ENCODE results near the gene SPTBN4.

The SPTBN4 gene

DNA sequence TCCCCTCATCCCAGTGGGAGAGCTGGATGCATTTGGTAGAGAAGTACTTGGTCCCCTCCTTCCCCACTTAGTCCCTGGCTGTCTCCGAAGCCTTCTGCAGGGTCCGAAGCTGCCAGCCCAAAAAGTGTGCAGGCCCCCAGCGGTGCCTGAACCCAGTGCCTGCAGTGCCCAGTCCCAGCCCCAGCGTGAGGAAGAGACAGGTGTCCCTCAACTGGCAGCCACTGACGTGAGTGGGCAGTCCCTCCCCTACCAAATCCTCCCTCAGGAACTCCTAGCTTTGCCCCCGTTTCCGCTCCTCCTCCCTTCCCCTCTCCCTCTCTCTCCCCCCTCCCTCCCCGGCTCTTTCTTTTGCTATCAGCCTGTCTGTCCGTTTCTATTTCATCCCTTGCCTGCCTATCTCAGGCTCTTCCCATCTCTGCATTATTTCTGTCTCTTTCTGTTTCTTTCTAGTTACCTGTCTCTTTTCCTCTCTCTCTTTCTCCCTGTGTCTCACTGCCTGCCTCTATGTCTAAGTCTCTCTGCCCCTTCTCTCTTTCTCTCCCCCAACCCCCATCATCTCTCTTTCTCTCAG is 132.6 kb downstream of the SPTBN4 start (continued):
- TF ChIP-seq KLF7 (tag by site-specific recombination; IDR thresholded peaks at IDR 0.05; ENCODE audit: borderline replicate concordance) = 0 out of 2 replicates have a peak, but pooled peaks have one; percentile 41
- TF ChIP-seq ZNF311 (tag by site-specific recombination; IDR thresholded peaks at IDR 0.05; ENCODE audit: borderline replicate concordance) = no peak
- no peak for TF ChIP-seq ZNF510 (tag by site-specific recombination; IDR thresholded peaks at IDR 0.05; ENCODE audit: insufficient replicate concordance)
- peak; percentile 96 for TF ChIP-seq ZNF335 (tag by site-specific recombination; conservative IDR thresholded peaks at IDR 0.05)

DNA sequence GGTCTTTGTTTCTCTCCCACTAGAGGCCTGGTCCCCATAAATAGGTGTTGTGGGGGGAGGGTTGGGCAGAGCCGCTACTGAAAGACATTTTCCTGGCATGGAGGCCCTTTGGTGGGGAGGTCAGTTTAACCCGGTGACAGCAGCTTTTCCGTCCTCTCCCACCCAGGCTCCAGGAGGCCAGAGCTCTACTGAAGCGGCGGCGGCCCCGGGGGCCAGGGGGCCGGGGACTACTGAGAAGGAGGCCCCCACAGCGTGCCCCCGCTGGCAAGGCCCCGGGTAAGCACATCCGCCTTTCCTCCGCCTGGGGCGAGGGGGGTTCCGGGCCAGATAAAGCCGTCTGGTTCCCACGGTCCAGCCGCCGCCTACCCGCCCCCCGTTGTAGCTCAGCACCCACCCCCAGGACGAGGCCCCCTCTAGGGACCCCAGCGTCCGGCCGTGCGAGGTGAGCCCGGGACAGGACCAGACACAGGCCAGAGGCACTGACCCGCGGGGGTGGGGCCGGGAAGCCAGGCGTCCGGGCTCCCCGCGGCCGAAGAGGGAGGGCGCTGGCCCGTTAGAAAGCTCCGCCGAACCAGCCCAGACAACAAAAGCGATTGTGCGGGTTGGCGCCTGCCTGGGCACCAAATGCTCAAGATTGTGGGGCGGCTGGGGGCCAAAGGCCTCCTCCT is 133.2 kb downstream of the SPTBN4 start:
- peaks cover 57% of the 10 kb centered on the region for H3K4me1 ChIP-seq (ENCODE audit: control insufficient read depth, insufficient read depth, low read length)
- CTCF ChIA-PET = interaction anchor here (0.6 to 20.7 kb wide), 28 partner anchors 9 to 332 kb away, joined by 3 to 470 read pairs (median 5); partner anchors contain the start of gene BLVRB
- no peak overlapping the region for H3K4me3 ChIP-seq (ENCODE audit: low read depth, low read length)
- H3K9me3 ChIP-seq (ENCODE audit: control insufficient read depth, insufficient read depth, low read depth, low read length) = no peaks in the 10 kb centered on the region
- H3K36me3 ChIP-seq (ENCODE audit: control insufficient read depth in 2 of 2, insufficient read depth in 1 of 2, low read length in 2 of 2) = no peaks in the 10 kb centered on the region
- POLR2A ChIA-PET = interaction anchor here (0.5 to 1.4 kb wide), 6 partner anchors 10 to 295 kb away, joined by 3 to 4 read pairs (median 3); no protein-coding TSS in a partner anchor
- H3K27ac ChIP-seq (ENCODE audit: extremely low read depth, low read depth, low read length) = no peak overlapping the region
- TF ChIP-seq REPIN1 (tag by site-specific recombination; IDR thresholded peaks at IDR 0.05; ENCODE audit: low read depth) (no peak), ZNF335 (tag by site-specific recombination; conservative IDR thresholded peaks at IDR 0.05) (no peak), ZNF366 (tag by site-specific recombination; conservative IDR thresholded peaks at IDR 0.05) (peak; percentile 85), GLIS2 (tag by site-specific recombination; IDR thresholded peaks at IDR 0.05) (peak; percentile 86), ZNF561 (tag by site-specific recombination; IDR thresholded peaks at IDR 0.05; ENCODE audit: borderline replicate concordance) (no peak), ZNF184 (tag by site-specific recombination; IDR thresholded peaks at IDR 0.05) (no peak), HOXA7 (CRISPR knock-in tag; IDR thresholded peaks at IDR 0.05; ENCODE audit: borderline replicate concordance) (no peak), ZNF341 (tag by site-specific recombination; IDR thresholded peaks at IDR 0.05; ENCODE audit: low read depth) (peak; percentile 82; the same call in 1 of the 2 replicates), ZNF558 (tag by site-specific recombination; IDR thresholded peaks at IDR 0.05) (no peak), ZNF2 (tag by site-specific recombination; IDR thresholded peaks at IDR 0.05) (no peak), KLF9 (tag by site-specific recombination; IDR thresholded peaks at IDR 0.05; ENCODE audit: low read depth) (0 out of 2 replicates have a peak, but pooled peaks have one; percentile 7), TCF7L2 (IDR thresholded peaks at IDR 0.05; ENCODE audit: borderline replicate concordance, low read depth, low read length) (no peak), ZNF404 (tag by site-specific recombination; IDR thresholded peaks at IDR 0.05) (0 out of 2 replicates have a peak, but pooled peaks have one; percentile 1), ZNF596 (tag by site-specific recombination; IDR thresholded peaks at IDR 0.05) (no peak), ZNF121 (tag by site-specific recombination; IDR thresholded peaks at IDR 0.05) (no peak), ZBTB17 (tag by site-specific recombination; IDR thresholded peaks at IDR 0.05) (peak; percentile 28; the same call in 1 of the 2 replicates), ZNF658 (tag by site-specific recombination; IDR thresholded peaks at IDR 0.05) (no peak), ZEB2 (tag by site-specific recombination; IDR thresholded peaks at IDR 0.05) (0 out of 2 replicates have a peak, but pooled peaks have one; percentile 12), SP7 (tag by site-specific recombination; IDR thresholded peaks at IDR 0.05) (no peak), RBAK (tag by site-specific recombination; IDR thresholded peaks at IDR 0.05) (no peak), PRDM1 (tag by site-specific recombination; IDR thresholded peaks at IDR 0.05) (no peak)
- TF ChIP-seq, protein P1, sequence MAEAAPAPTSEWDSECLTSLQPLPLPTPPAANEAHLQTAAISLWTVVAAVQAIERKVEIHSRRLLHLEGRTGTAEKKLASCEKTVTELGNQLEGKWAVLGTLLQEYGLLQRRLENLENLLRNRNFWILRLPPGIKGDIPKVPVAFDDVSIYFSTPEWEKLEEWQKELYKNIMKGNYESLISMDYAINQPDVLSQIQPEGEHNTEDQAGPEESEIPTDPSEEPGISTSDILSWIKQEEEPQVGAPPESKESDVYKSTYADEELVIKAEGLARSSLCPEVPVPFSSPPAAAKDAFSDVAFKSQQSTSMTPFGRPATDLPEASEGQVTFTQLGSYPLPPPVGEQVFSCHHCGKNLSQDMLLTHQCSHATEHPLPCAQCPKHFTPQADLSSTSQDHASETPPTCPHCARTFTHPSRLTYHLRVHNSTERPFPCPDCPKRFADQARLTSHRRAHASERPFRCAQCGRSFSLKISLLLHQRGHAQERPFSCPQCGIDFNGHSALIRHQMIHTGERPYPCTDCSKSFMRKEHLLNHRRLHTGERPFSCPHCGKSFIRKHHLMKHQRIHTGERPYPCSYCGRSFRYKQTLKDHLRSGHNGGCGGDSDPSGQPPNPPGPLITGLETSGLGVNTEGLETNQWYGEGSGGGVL (tag by site-specific recombination; IDR thresholded peaks at IDR 0.05) = no peak
- TF ChIP-seq, protein P2, sequence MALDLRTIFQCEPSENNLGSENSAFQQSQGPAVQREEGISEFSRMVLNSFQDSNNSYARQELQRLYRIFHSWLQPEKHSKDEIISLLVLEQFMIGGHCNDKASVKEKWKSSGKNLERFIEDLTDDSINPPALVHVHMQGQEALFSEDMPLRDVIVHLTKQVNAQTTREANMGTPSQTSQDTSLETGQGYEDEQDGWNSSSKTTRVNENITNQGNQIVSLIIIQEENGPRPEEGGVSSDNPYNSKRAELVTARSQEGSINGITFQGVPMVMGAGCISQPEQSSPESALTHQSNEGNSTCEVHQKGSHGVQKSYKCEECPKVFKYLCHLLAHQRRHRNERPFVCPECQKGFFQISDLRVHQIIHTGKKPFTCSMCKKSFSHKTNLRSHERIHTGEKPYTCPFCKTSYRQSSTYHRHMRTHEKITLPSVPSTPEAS (tag by site-specific recombination; IDR thresholded peaks at IDR 0.05) = no peak
- TF ChIP-seq, protein P3, sequence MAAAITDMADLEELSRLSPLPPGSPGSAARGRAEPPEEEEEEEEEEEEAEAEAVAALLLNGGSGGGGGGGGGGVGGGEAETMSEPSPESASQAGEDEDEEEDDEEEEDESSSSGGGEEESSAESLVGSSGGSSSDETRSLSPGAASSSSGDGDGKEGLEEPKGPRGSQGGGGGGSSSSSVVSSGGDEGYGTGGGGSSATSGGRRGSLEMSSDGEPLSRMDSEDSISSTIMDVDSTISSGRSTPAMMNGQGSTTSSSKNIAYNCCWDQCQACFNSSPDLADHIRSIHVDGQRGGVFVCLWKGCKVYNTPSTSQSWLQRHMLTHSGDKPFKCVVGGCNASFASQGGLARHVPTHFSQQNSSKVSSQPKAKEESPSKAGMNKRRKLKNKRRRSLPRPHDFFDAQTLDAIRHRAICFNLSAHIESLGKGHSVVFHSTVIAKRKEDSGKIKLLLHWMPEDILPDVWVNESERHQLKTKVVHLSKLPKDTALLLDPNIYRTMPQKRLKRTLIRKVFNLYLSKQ (tag by site-specific recombination; IDR thresholded peaks at IDR 0.05; ENCODE audit: borderline replicate concordance) = no peak
- TF ChIP-seq, protein P4, sequence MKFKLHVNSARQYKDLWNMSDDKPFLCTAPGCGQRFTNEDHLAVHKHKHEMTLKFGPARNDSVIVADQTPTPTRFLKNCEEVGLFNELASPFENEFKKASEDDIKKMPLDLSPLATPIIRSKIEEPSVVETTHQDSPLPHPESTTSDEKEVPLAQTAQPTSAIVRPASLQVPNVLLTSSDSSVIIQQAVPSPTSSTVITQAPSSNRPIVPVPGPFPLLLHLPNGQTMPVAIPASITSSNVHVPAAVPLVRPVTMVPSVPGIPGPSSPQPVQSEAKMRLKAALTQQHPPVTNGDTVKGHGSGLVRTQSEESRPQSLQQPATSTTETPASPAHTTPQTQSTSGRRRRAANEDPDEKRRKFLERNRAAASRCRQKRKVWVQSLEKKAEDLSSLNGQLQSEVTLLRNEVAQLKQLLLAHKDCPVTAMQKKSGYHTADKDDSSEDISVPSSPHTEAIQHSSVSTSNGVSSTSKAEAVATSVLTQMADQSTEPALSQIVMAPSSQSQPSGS (tag by site-specific recombination; IDR thresholded peaks at IDR 0.05; ENCODE audit: low read depth) = no peak
- TF ChIP-seq, protein P5, sequence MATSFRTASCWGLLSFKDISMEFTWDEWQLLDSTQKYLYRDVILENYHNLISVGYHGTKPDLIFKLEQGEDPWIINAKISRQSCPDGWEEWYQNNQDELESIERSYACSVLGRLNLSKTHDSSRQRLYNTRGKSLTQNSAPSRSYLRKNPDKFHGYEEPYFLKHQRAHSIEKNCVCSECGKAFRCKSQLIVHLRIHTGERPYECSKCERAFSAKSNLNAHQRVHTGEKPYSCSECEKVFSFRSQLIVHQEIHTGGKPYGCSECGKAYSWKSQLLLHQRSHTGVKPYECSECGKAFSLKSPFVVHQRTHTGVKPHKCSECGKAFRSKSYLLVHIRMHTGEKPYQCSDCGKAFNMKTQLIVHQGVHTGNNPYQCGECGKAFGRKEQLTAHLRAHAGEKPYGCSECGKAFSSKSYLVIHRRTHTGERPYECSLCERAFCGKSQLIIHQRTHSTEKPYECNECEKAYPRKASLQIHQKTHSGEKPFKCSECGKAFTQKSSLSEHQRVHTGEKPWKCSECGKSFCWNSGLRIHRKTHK (tag by site-specific recombination; IDR thresholded peaks at IDR 0.05) = no peak

Measured in HEK293 (cell line).